SK-N-SH treated with all-trans-retinoic acid at 6 μM for 48 hours (cell line): Measurements from ENCODE around the gene CNTNAP2.

Experiments
- BACH2 ChIP-seq: fragments of 250-450 bp; sonication (Bioruptor Pico); IDR thresholded peaks from 2 replicates; pipeline ENCODE4 v1.9.0; 2021; ENCODE audit warnings: mild to moderate bottlenecking, borderline replicate concordance
- ESRRG ChIP-seq: fragments of 250-450 bp; sonication (Bioruptor Pico); IDR thresholded peaks from 2 replicates; pipeline ENCODE4 v1.6.1; 2021; ENCODE audit warnings: mild to moderate bottlenecking
- PPARA ChIP-seq: fragments of 250-450 bp; sonication (Bioruptor Pico); IDR thresholded peaks from 2 replicates; pipeline ENCODE4 v1.5.0; 2020; ENCODE audit warnings: mild to moderate bottlenecking, borderline replicate concordance
- RARB ChIP-seq: fragments of 250-450 bp; sonication (Bioruptor Pico); IDR thresholded peaks from 2 replicates; pipeline ENCODE4 v1.8.0; 2021; ENCODE audit warnings: mild to moderate bottlenecking, moderate library complexity
- SNAI2 ChIP-seq: fragments of 250-450 bp; sonication (Bioruptor Pico); IDR thresholded peaks from 2 replicates; pipeline ENCODE4 v1.5.0; 2020; ENCODE audit warnings: mild to moderate bottlenecking, moderate library complexity
- TOX ChIP-seq: fragments of 250-450 bp; sonication (Bioruptor Pico); IDR thresholded peaks from 2 replicates; pipeline ENCODE4 v1.8.0; 2021; ENCODE audit warnings: mild to moderate bottlenecking, moderate library complexity, borderline replicate concordance
- ZFP3 ChIP-seq: fragments of 250-450 bp; sonication (Bioruptor Pico); IDR thresholded peaks from 2 replicates; pipeline ENCODE4 v1.5.0; 2020; ENCODE audit warnings: mild to moderate bottlenecking, moderate library complexity
- TF ChIP-seq, protein P1 (sequence below): fragments of 250-450 bp; sonication (Bioruptor Pico); IDR thresholded peaks from 2 replicates; pipeline ENCODE4 v1.8.0; 2020; ENCODE audit warnings: mild to moderate bottlenecking, moderate library complexity, borderline replicate concordance

GRCh38 chr7:147595042-147595441, 1478.4 kb downstream of the CNTNAP2 start:
- no peak; the same call in 1 of the 2 replicates for TF ChIP-seq ZFP3 (CRISPR knock-in tag)
- TF ChIP-seq, protein P1, sequence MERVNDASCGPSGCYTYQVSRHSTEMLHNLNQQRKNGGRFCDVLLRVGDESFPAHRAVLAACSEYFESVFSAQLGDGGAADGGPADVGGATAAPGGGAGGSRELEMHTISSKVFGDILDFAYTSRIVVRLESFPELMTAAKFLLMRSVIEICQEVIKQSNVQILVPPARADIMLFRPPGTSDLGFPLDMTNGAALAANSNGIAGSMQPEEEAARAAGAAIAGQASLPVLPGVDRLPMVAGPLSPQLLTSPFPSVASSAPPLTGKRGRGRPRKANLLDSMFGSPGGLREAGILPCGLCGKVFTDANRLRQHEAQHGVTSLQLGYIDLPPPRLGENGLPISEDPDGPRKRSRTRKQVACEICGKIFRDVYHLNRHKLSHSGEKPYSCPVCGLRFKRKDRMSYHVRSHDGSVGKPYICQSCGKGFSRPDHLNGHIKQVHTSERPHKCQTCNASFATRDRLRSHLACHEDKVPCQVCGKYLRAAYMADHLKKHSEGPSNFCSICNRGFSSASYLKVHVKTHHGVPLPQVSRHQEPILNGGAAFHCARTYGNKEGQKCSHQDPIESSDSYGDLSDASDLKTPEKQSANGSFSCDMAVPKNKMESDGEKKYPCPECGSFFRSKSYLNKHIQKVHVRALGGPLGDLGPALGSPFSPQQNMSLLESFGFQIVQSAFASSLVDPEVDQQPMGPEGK (CRISPR knock-in tag): no peak
- TF ChIP-seq ESRRG (CRISPR knock-in tag): no peak
- TF ChIP-seq SNAI2: no peak
- TF ChIP-seq BACH2 (CRISPR knock-in tag): no peak
- TF ChIP-seq RARB (CRISPR knock-in tag): no peak
- TF ChIP-seq PPARA: no peak
- TF ChIP-seq TOX (CRISPR knock-in tag): no peak
